NCI-H526 (cell line): ENCODE results near the gene SPTAN1.
A peak's percentile ranks its signal among the peaks of the same experiment; 100 is the strongest.
"Not testable (repeated sequence)": the region's sequence is repeated elsewhere in the genome, so short reads cannot be mapped to it uniquely, and the experiment has no call there.

Experiments
- DNase-seq, 2 experiments: peaks; one replicate each; lab custom pipeline; 2025; lab: John Stamatoyannopoulos, UW

SPTAN1 gene

DNA sequence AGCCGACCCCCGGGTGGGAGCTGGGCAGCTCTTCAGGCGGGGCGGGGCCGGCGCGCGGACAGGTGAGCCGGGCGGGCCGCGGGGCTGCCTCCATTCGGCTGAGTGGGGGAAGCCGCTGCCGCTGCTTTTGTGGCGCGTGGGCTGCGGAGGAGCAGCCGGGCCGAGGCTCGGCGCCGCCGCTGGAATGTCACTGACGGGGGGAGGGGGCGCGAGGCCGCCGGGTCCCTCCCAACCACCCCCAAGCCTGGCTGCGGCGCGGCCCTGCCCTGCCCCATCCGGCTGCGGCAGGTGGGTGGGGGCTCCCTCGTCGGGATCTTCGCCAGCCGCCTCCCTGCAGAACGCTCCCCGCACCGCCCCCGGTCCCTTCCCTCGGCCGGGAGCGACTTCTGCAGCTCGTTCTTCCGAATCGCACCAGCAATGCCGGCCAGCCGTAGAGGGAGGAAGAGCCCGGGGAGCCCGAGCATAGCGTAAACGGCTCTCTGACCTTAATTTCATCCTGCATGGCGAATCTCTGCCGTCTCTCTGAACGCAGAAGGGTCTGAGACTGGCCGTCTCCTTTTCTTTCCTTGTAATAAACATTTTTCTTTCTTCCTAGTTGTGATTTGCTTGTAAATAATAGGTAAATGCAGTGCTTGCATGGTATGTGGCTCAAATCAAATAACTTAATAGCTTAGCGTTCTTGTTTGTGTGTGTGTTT lies 505 bp downstream of the SPTAN1 start:
- peak; percentile 23 to 68 for DNase-seq

DNA sequence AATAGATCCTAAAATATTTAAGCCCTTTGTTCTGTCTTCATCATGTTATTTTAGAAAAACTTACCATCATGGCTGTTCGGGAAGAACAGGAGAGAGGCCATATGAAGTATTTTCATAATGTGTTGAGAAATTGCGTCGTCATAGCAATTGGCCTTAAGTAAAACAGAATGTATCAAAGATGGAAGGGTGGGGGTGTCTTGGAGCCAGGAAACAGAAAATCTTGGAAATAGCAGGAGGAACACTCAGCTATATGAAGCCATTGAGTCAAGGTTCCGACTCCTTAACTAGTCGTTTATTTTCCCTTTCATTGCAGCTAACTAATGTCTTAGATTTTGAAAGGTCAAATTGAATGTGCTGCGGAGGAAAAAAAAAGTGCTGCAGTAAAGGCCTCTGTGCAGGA lies 1.3 kb downstream of the SPTAN1 start:
- DNase-seq, result peak in 1 of 2 experiments; percentile 2

DNA sequence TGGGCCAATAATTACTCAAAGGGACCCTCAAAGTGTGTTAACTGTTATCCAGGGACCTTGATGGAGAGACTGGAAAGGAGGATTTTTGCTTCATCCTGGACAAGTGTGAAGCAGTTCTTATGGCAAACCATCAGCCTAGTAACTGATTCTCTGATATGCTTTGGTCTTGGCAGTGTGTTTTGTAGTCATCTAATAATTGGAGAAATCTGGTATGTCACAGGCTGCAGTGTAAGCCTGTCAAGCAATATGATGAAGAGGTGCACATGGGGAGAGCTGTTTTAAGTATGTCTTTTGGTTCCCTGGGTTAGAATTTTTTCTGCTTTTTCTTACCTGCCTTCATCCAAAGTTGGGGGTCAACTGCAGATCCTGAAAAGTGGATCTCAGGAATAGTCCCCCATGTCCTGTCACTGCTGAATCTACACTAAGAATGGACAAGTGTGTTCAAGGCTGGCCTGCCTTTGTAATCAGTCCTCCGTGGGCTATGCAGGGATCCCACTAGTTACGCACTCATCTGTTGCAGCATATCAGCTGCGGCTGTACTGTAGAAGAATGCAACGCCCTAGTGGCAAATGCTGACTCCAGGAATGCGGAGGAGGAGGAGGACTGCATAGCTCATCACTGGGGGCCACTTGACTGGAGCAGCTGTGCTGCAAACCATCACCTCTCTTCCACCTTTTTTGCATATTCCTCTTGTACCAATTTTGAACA lies 1.9 kb downstream of the SPTAN1 start:
- DNase-seq, result no peak

DNA sequence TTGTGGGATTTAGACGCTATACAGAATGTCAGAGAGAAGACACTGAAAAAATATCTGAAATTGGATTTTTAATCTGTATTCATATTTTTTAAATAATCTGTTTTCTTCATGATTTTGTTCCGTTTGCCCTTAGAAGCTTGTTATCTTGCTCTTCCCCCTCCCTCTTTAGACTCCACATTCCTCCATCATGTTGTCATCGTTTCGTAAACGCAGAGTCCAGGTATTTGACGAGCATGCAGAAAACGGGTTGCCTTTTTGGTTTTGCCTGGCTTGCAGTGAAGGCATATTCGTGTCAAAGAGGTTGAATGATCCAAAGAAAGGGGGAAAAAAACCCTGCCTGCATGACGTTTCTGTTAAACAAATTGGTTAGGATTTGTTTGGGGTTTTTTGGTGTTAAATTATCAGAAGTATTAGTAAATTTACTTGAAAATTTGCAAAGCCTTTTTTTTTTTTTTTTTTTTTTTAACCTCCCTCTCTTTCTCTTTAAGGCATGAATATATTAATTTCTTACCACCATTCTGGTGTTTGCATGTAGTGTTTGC lies 2.9 kb downstream of the SPTAN1 start:
- no peak for DNase-seq

DNA sequence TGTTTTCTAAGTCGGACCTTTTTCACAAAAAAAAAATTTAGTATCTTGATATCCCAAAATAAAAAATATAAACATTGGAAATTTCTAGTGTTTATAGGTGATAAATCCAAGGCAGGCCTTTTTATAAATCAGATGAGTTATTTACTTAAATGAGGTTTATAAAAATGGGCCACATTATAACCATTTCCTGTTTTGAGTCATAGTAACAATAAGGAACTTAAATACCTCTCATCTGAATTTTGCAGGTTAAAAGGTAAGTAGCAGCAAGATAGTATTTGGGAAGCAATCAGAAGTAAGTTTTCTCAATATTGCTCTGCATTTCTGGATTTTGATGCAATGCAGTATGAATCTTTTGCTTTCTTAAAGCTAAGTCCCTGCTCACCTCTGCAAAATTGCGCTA lies 3.9 kb downstream of the SPTAN1 start:
- DNase-seq, result no peak

DNA sequence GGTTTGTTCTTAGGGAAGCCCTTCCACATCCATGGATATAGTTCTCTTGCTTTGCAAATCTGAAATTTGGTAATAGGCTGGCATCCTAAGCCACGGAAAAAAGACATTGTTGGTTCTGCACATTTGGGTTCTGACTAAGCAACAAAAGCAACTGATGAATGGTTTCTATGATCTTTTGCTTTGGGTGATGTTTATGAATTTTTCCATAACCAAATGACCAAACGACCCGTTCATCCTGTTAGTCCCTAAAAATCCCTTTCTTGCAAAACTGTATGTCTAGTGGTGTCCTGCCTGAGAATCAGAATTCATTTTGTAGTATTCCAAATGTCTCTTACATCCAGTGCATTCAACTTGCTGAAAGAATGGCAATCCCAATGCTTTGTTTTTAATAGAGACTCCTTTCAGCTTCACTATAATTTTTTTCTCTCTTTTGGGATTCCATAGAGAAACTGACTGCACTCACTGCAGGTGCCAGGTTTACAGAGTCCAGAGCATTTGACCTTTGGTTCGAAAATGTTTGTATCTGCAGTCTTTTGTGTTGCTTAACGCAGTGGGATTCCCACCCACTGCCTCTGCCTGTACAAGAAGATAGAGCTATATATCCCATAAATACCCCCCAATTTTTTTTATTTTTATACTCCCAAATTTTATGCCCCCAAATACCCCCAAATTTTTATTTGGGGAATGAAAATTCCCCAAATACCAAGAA lies 4.7 kb downstream of the SPTAN1 start:
- DNase-seq, result no peak

DNA sequence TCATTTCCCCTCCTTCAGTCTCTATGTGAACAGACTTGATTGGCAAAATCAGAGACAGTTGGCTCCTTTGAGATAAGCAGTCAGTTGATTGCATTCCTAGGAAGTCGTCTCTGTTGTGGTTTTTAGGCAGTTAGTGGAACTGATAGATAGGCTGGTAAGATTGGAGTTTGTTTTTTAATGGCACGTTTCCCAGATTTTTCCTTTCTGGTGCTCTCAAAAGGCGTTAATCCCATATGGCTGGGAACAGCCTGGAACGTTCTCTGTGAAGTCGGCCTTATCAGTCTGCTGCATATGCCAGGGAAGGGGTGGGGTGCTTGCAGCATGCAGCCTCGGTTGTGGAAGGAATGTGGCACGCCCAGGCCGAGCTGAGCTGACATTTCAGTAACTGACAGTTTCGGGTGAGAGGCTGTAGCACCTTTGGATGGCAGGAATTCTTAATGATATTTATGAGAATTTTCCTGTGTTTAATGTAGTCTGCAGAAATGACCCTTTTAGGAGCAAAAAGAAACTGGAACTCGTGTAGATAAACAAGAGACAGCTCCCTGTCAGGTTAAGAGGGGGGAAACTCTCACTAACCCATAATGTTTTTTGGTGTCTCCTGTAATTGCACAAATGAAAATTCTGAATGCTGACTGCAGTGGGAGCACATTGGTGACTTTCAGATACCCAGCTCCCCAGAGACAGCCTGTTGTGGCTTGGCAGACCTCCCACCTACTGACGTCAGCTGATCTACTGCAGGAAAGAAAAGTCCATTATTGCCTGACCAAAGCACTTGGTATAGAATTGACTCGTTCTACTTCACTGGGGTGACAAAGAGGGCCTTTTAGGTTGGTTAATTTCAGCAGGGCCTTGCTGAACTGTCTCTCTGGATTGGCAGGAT lies 6.3 kb downstream of the SPTAN1 start:
- peak in 1 of 2 experiments; percentile 30 for DNase-seq

DNA sequence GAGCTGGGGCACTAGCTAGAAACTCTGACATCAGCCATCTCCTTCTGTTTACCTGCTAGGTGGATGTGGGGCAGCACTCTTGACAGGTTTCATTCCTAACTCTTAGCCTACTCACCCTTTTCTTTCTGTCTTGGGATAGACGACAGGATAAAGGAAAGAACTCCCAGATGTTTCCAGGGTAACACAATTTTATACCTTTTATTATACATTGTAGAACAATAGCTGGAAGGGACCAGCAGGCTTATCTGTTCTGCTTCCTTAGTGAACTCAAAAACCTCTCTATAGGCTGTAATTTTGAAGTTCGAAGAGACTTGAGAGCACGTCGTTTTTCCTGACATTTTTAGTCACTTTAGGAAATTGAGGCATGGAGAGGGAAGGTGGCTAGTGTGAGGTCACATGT lies 13.2 kb downstream of the SPTAN1 start:
- DNase-seq, result no peak

DNA sequence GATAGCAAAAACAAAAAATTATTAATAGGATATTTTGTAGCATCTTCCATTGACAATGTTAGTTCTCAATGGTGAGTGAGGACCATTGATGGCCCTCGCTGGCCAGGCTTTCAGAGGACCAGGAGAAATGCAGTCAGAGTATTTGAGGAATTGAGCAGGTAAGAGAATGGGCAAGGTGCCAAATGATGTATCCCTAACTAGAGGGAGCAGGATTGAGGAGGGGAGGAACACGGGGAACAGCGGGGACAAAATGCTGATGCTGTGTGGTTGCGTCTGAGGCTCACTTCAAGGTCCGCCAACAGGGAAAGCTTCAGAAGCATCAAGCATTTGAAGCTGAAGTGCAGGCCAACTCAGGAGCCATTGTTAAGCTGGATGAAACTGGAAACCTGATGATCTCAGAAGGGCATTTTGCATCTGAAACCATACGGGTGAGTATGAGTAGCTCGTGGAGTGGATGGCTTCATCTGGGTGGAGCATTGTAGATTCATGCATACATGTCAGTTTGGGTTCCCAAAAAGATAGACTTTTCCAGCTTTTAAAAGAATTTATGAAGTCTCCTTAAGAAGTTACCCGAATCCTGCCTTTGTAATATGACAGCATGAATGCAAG lies 16.2 kb downstream of the SPTAN1 start:
- DNase-seq, result no peak

DNA sequence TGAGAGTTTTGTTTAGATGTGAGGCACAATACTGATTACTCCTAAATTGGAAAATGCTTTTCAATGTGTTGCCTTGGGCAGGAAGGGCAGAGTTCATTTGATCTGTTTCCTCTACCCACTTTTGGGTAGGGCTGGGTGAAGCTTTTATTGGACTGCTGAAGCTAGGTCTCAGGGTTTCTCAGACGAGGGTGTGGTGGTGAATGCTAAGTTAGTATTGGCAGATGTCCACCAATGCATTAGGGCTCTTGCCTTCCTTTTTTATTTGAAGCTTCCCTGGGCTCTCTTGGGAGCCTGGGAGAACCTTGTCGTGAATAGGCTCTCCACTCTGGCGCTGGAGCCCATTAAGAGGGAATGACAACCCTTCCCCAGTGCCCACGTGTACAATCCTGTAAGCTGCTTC lies 23.1 kb downstream of the SPTAN1 start:
- DNase-seq, result no peak

DNA sequence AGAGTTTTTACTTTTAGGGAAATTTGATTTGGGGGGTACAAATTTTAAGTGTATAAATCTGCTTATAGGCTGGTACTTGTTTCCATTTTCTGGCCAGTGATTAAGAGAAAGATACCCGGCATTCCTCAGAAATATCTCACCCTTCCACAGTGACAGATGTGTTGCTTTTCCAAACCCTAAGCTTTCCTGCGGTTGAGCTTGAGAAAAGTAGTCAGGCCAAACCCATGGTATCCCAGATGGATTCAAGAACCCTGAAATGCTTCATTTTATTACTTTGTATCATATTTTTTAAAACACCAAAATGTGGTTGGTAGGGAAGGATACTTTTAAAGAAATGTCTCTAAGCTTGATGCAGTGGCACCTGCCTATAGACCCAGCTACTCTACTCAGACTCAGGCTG lies 23.5 kb downstream of the SPTAN1 start:
- no peak for DNase-seq

DNA sequence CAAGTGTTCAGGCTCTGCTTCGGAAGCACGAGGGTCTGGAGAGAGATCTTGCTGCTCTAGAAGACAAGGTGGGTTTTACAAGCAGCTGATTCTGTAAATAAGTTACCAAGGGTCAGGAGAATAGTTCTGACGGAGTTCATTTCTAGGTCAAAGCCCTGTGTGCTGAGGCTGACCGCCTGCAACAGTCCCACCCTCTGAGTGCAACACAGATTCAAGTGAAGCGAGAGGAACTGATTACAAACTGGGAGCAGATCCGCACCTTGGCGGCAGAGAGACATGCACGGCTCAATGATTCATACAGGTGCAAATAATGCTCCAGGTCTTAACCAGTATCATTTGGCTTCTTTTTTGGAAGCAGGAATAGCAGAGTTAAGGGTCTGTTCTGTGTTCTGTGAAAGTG lies 24.8 kb downstream of the SPTAN1 start:
- DNase-seq, result no peak

DNA sequence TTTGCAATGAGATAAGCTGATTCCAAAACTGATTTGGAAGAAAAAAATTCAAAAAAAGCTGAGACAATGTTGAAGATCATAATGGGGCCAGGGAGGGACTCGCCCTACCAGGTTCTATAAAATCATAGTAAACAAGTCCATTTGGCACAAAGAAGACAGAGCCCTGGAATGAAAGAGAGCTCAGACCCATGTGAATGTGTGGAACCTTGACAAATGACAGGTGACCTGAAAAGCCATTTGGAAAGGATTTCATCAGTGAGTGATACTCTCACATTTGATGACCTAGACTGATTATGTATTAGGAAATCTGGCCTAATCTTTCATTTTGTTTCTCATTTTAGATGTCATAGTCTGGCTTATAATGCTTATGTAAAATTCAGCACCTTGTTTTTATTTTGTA lies 26.8 kb downstream of the SPTAN1 start:
- DNase-seq, result no peak

DNA sequence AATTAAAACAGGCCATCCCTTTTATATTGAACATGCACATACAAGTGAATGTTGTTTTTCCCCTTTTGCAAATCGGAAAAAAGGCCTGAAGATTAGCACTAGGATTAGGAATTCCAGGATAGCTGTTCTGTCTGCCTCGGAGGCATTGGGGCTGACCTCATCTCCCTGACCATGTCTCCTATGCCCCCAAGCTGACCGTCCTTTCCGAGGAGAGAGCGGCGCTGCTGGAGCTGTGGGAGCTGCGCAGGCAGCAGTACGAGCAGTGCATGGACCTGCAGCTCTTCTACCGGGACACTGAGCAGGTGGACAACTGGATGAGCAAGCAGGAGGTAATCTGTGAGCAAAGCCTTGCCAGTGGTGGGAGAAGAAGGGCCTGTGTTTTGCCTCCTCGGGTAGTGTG lies 28.3 kb downstream of the SPTAN1 start:
- no peak for DNase-seq

DNA sequence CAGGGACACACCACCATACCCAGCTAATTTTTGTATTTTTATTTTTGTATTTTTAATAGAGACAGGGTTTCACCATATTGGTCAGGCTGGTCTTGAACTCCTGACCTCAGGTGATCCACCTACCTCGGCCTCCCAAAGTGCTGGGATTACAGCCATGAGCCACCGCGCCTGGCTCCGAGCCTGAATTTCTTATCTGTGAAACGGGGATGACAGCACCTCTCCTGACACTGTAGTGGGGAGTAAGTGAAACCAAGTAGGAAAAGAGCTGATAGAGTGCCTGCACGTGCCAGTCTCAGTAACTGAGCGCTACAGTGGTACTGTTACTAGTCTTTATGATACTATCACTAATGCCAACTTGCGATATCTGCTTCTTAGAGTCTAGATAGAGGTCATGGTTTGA lies 32.8 kb downstream of the SPTAN1 start:
- not testable (repeated sequence) for DNase-seq

DNA sequence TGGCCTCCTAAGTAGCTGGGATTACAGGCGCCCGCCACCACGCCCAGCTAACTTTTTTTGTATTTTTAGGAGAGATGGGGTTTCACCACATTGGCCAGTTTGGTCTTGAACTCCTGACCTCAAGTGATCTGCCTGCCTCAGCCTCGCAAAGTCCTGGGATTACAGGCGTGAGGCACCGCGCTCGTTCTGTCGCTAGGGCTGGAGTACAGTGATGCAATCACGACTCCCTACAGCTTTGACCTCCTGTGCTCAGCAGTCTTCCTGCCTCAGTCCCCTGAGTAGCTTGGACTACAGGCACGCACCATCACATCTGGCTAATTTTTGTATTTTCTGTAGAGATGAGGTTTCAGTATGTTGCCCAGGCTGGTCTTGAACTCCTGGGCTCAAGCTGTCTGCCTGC lies 34.5 kb downstream of the SPTAN1 start:
- not testable (repeated sequence) for DNase-seq

DNA sequence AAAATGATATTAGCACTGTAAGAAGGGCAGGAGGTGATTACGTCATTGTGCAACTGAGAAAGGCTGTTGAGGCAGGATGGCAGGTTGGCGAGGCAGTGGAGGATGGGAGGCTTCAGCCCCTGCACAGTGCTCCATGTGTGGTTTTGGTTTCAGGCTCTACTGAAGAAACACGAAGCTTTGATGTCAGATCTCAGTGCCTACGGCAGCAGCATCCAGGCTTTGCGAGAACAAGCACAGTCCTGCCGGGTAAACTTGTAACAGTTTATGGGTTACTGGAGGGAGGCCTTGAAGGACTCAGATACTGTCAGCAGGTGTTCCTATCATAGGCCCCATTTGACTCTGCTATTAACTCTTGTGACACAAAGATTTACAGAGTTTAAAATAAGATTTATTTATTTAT lies 35.1 kb downstream of the SPTAN1 start:
- no peak for DNase-seq

DNA sequence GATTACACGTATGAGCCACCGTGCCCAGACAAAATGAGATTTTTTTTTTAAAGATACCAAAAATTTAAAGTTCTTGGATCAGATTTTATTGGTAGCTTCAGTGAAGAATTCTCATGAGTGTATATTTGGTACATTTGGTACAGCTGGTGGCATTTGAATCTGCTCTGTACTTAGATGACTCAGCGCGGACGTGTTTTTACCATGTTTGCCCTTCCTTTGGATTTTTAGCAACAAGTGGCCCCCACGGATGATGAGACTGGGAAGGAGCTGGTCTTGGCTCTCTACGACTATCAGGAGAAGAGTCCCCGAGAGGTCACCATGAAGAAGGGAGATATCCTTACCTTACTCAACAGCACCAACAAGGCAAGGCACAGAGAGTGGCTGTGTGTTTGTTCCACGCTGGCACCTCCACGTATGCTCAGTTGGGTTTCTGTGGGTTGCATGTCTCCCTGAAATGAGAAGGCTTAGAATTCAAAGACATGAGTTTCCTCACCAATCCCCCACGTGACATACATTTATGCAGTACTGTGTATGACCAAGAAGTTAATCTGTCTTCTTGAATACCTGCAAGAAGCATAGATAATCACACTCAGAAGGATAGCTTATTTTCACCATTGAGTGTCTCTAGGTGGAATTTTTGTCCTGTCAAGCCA lies 36.3 kb downstream of the SPTAN1 start:
- DNase-seq, result no peak

DNA sequence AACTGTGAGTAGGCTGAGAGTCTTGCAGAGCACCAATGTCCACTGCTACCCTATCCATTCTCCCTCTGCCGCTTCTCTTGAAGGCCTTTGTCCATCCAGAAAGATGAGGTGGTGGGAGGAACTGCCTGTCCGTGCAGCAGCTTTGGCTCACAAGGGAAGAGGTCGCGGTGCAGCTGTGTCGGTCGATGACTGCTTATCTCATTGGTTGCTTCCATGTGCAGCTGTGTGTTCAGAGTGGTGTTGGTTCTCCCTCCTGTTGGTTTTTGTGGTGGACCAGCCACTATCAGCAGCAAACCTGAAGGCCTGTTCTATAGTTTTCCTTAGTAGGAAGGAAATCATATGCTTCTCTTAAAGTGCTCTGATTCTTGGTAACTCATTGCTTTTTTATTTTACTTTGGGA lies 40.7 kb downstream of the SPTAN1 start:
- no peak for DNase-seq

DNA sequence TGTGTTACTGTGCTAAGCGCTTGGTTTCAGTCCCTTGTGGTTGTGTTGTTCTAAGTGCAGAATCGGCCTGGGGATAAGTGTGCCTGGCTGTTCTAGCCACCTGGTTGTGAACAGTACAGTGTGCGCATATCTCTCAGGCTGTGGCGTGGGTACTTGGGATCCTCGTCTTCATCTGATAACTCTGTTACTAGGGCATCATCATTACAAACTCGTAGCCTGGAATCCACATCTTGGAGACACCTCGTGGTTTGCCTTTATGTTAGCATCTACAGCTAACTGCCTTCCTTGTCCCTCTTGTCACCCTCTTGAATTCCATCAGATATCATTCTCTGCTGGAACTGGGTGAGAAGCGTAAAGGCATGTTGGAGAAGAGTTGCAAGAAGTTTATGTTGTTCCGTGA lies 41.5 kb downstream of the SPTAN1 start:
- no peak for DNase-seq

DNA sequence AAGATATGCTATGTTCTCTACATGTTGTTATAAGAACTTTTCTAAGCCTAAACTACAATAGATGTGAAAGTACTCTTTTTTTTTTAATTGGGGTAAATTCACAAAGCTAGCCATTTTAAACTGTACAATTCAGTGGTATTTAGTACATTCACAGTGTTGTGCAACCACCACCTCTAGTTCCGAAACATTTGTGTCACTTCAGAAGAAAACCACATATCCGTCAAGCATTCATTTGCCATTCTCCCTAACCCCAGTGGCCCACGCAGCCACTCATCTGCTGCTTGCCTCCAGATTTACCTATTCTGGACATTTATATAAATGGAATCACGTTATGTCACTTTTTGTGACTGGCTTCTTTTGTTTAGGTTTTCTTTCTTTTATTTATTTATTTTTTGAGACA lies 43.1 kb downstream of the SPTAN1 start:
- DNase-seq, result no peak
